GM12878 (cell line): Measurements from ENCODE around the gene IFITM1. TPM values are rescaled to one million over a fixed set of nuclear protein-coding genes. Genes with fewer than 3 reads are reported as not detected.
A peak's percentile ranks its signal among the peaks of the same experiment; 100 is the strongest.

Experiments used
- ATAC-seq: fragments of 200-7000 bp; cut with Tn5 transposase; 3 replicates; pipeline ENCODE4 v1.9.1; 2020; ENCODE audit warnings: mild to moderate bottlenecking, moderate library complexity
- Bru-seq: library from RNA; stranded (reverse); fragments of 400-500 nt; gene quantifications from one replicate; lab custom pipeline; 2021; lab: Mats Ljungman, UMichigan
- BruChase-seq, 2 experiments: library from RNA; stranded (reverse); fragments of 400-500 nt; gene quantifications; one replicate each; lab custom pipeline; 2021; lab: Mats Ljungman, UMichigan
- BruUV-seq: library from RNA; stranded (reverse); fragments of 400-500 nt; replicated peaks from 2 replicates; lab custom pipeline; 2021; lab: Mats Ljungman, UMichigan
- CTCF ChIA-PET: fragments of 300-600 bp; sonication (Branson Sonifier 250); formaldehyde crosslinking; extraction: SDS; loops from one replicate; lab custom pipeline; 2021; ENCODE audit warnings: inconsistent platforms; lab: Yijun Ruan, JAX
- POLR2A ChIA-PET: fragments of 350-600 bp; formaldehyde crosslinking; extraction: SDS; loops from one replicate; lab custom pipeline; 2021; ENCODE audit warnings: inconsistent platforms; lab: Charles Lee
- RAD21 ChIA-PET: fragments of 300-600 bp; sonication (Branson Sonifier 250); formaldehyde crosslinking; loops from one replicate; lab custom pipeline; 2023; ENCODE audit warnings: antibody characterized with exemption; ENCODE audit not compliant: unreplicated experiment; lab: Charles Lee
- SMC1A ChIA-PET: fragments of 300-600 bp; sonication (Branson Sonifier 250); formaldehyde crosslinking; loops from one replicate; lab custom pipeline; 2023; ENCODE audit not compliant: unreplicated experiment, uncharacterized antibody; lab: Charles Lee
- DNase-seq: peaks from one replicate; pipeline ENCODE4 v3.0.0-alpha.2; 2011; ENCODE audit warnings: low read depth, low spot score
- FAIRE-seq: peaks from 3 replicates; lab custom pipeline; 2011; peaks lifted over from hg19 to GRCh38; lab: Jason Lieb, UNC
- H2AFZ ChIP-seq: 2 replicates; pipeline ENCODE4 v1.6.0; 2011; ENCODE audit warnings: low read depth, low read length, control low read depth; ENCODE audit not compliant: control insufficient read depth
- H3K27ac ChIP-seq: 2 replicates; pipeline ENCODE4 v1.5.1; 2011; ENCODE audit warnings: control low read depth; ENCODE audit not compliant: control insufficient read depth, insufficient read depth
- H3K27me3 ChIP-seq, 2 experiments: replicated peaks in 1 of 2; 2 replicates each; pipeline versions ENCODE4 v1.6.0 to v1.6.1; 2011; ENCODE audit warnings: low read length in 1 of 2; ENCODE audit not compliant: control insufficient read depth in 2 of 2, insufficient read depth in 2 of 2
- H3K36me3 ChIP-seq, 2 experiments: 2 replicates each; pipeline ENCODE4 v1.5.1; 2011; ENCODE audit warnings: low read length in 1 of 2; ENCODE audit not compliant: control insufficient read depth in 2 of 2, insufficient read depth in 2 of 2
- H3K4me1 ChIP-seq: 2 replicates; pipeline ENCODE4 v1.6.1; 2011; ENCODE audit warnings: mild to moderate bottlenecking, low read length, moderate library complexity, mixed read lengths; ENCODE audit not compliant: control insufficient read depth, insufficient read depth
- H3K4me2 ChIP-seq: 2 replicates; pipeline ENCODE4 v1.6.0; 2011; ENCODE audit warnings: control low read depth; ENCODE audit not compliant: control insufficient read depth, insufficient read depth
- H3K4me3 ChIP-seq: fragments of 200-600 bp; sonication (generic); 2 replicates; pipeline ENCODE4 v1.5.1; 2016
- H3K79me2 ChIP-seq: 2 replicates; pipeline ENCODE4 v1.6.0; 2011; ENCODE audit warnings: low read length; ENCODE audit not compliant: control insufficient read depth, insufficient read depth
- H3K9ac ChIP-seq: 2 replicates; pipeline ENCODE4 v1.8.0; 2011; ENCODE audit warnings: low read length, control low read depth, mixed read lengths; ENCODE audit not compliant: control insufficient read depth, insufficient read depth
- H3K9me3 ChIP-seq: replicated peaks from 3 replicates; pipeline ENCODE4 v1.5.1; 2011; ENCODE audit warnings: mild to moderate bottlenecking, low read length; ENCODE audit not compliant: control insufficient read depth, insufficient read depth
- H4K20me1 ChIP-seq: 2 replicates; pipeline ENCODE4 v1.6.0; 2011; ENCODE audit not compliant: control insufficient read depth, insufficient read depth
- ATF7 ChIP-seq: fragments of 450-650 bp; IDR thresholded peaks from 2 replicates; pipeline ENCODE4 v1.6.1; 2016; ENCODE audit warnings: low read depth, mild to moderate bottlenecking
- IKZF2 ChIP-seq, 2 experiments: fragments of 450-650 bp; IDR thresholded peaks; 2 replicates each; pipeline ENCODE4 v1.6.1; 2017; ENCODE audit warnings: mild to moderate bottlenecking in 2 of 2, moderate library complexity in 2 of 2
- IRF4 ChIP-seq: IDR thresholded peaks from 2 replicates; pipeline ENCODE4 v1.6.1; 2011; ENCODE audit warnings: low read depth, low read length
- MTA2 ChIP-seq: fragments of 450-650 bp; IDR thresholded peaks from 2 replicates; pipeline ENCODE4 v1.6.1; 2016; ENCODE audit warnings: low read depth, mild to moderate bottlenecking, moderate library complexity
- WGBS: methylation state at CpG from one replicate; pipeline ENCODE4 v1.1.6; 2016; ENCODE audit warnings: low lambda C conversion rate; ENCODE audit not compliant: insufficient replicate concordance, insufficient coverage; ENCODE audit errors: missing lambda C conversion rate; 5-methylcytosine and 5-hydroxymethylcytosine counted together
- in situ Hi-C: fragments of 300-500 bp; cut with MboI; formaldehyde crosslinking; loops from 9 replicates; pipeline ENCODE4 v1.14.3; 2018; ENCODE audit warnings: mixed read lengths
- intact Hi-C: fragments of 100-400 bp; cut with micrococcal nuclease; formaldehyde crosslinking; loops from one replicate; pipeline ENCODE4 v1.14.2; 2022; ENCODE audit not compliant: unreplicated experiment
- long read RNA-seq, 2 experiments: library from polyadenylated mRNA; unstranded; transcript quantifications; one replicate each; pipeline ENCODE4 v2.0.0, GENCODE V29; 2019 to 2020
- polyA minus RNA-seq, 3 experiments: library from RNA; depleted of rRNA, polyadenylated mRNA; stranded (reverse); fragments of >200 nt; gene quantifications; 2 replicates each; pipeline ENCODE4 v1.2.3, GENCODE V29; 2011
- polyA plus RNA-seq, 11 experiments: library from polyadenylated mRNA; depleted of rRNA in 4 of 11; unstranded in 6 of 11; stranded (reverse) in 5 of 11; fragments of >200 nt; fragmentation: Nextera tagmentation in 4 of 11; fragmentation: Illumina TruSeq in 1 of 11; extraction: Ambion mirVana in 4 of 11; extraction: Trizol in 1 of 11; gene quantifications; 1 replicate in 1 of 11; 2 replicates in 10 of 11; pipeline versions ENCODE4 v1.2.1 to v1.2.3, GENCODE V29; 2011 to 2016; ENCODE audit warnings: inconsistent platforms in 2 of 11, missing spikeins in 2 of 11, low read depth in 1 of 11
- total RNA-seq, 4 experiments: library from RNA; depleted of rRNA in 3 of 4; stranded (reverse); fragments of >200 nt in 3 of 4; fragmentation: Illumina TruSeq in 1 of 4; extraction: Trizol in 1 of 4; gene quantifications; 2 replicates each; pipeline versions ENCODE4 v1.2.1 to v1.2.3, GENCODE V29; 2013 to 2021
- TF ChIP-seq, protein P1 (sequence below): IDR thresholded peaks from 2 replicates; pipeline ENCODE4 v1.6.1; 2012; ENCODE audit warnings: improper control_type of control experiment, low read depth, low read length; ENCODE audit not compliant: insufficient replicate concordance
- TF ChIP-seq, protein P2 (sequence below): fragments of 450-650 bp; IDR thresholded peaks from 2 replicates; pipeline ENCODE4 v1.6.1; 2017; ENCODE audit warnings: mild to moderate bottlenecking
- TF ChIP-seq, protein P3 (sequence below): fragments of 450-650 bp; IDR thresholded peaks from 2 replicates; pipeline ENCODE4 v1.6.1; 2016; ENCODE audit warnings: mild to moderate bottlenecking

IFITM1 gene
- 166 and 177 TPM in 2 replicates for total RNA-seq (2013; cell fraction: nucleolus; rRNA removed)
- total RNA-seq (2014; rRNA removed) (543 and 574 TPM in 2 replicates), total RNA-seq (2014; rRNA removed; fragmentation: Illumina TruSeq; extraction: Trizol) (485 and 549 TPM in 2 replicates), total RNA-seq (2021) (396 and 453 TPM in 2 replicates), polyA plus RNA-seq (2011; rRNA removed) (240 and 671 TPM in 2 replicates), polyA plus RNA-seq (2014; fragmentation: Illumina TruSeq; extraction: Trizol) (491 and 1,007 TPM in 2 replicates), polyA plus RNA-seq (2014; fragmentation: Nextera tagmentation; extraction: Ambion mirVana) (1,000 to 10,000 TPM; 1,771 to 2,788 TPM), polyA plus RNA-seq (2014; rRNA removed) (864 and 887 TPM in 2 replicates), polyA plus RNA-seq (2016; fragmentation: Nextera tagmentation; extraction: Ambion mirVana) (100 to 1,000 TPM; 456 to 479 TPM), polyA minus RNA-seq (2011; rRNA and poly(A)+ RNA removed) (804 and 1,098 TPM in 2 replicates), Bru-seq, nascent RNA (percentile 99 among the genes with signal in this experiment), BruChase-seq, experiment 1, labeled RNA remaining after a 6-hour chase (percentile 100 among the genes with signal in this experiment), BruChase-seq, experiment 2, labeled RNA remaining after a 2-hour chase (percentile 99 among the genes with signal in this experiment)
- polyA plus RNA-seq (2011; ENCODE audit: low read depth), result 839 TPM
- polyA plus RNA-seq (2011; cell fraction: cytosol; rRNA removed), result 1,141 and 1,225 TPM in 2 replicates
- polyA plus RNA-seq (2011; cell fraction: nucleus; rRNA removed), result 403 and 488 TPM in 2 replicates
- polyA plus RNA-seq (2012), result 758 and 904 TPM in 2 replicates
- 178 and 190 TPM in 2 replicates for polyA minus RNA-seq (2011; cell fraction: cytosol; rRNA and poly(A)+ RNA removed)
- 183 and 217 TPM in 2 replicates for polyA minus RNA-seq (2011; cell fraction: nucleus; rRNA and poly(A)+ RNA removed)
- long read RNA-seq, experiment 1, transcript IFITM1-202 (2 exons, 855 nt), result major isoform, 267 of 280 reads
- long read RNA-seq, experiment 1, partial matches to known transcripts, result 0 of 280 reads
- long read RNA-seq, experiment 1, other reads (novel, unspliced or antisense), result 11 of 280 reads
- long read RNA-seq, experiment 2, transcript IFITM1-202 (2 exons, 855 nt), result major isoform, 597 of 620 reads
- long read RNA-seq, experiment 2, partial matches to known transcripts, result 1 of 620 reads
- long read RNA-seq, experiment 2, other reads (novel, unspliced or antisense), result 18 of 620 reads

DNA sequence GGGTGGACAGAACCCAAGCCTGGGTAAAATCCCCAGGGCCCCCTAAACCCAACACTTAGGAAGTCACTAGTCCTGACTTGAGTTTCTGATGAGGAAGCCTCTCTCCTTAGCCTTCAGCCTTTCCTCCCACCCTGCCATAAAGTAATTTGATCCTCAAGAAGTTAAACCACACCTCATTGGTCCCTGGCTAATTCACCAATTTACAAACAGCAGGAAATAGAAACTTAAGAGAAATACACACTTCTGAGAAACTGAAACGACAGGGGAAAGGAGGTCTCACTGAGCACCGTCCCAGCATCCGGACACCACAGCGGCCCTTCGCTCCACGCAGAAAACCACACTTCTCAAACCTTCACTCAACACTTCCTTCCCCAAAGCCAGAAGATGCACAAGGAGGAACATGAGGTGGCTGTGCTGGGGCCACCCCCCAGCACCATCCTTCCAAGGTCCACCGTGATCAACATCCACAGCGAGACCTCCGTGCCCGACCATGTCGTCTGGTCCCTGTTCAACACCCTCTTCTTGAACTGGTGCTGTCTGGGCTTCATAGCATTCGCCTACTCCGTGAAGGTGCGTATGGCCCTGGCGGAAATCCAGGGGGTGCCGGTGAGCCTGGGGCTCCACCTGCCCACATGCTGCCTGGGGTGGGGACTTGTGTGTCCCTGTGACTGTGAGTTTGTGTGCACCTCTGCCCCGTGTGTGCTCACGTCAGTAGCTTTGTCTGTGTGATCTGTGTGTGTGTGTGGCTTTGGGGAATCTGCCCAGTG lies at the start of gene IFITM1:
TSS of gene IFITM1 (plus strand) at position 254 of the 767 bp plus-strand sequence. CDS start at position 385, 131 bp downstream.
- no peak within 1 kb of the TSS for H2AFZ ChIP-seq
- no peaks in the 10 kb centered on the region; a peak in 1 of 4 replicates for H3K27me3 ChIP-seq
- H4K20me1 ChIP-seq, result no peaks in the 10 kb centered on the region
- peaks cover 75% of the 10 kb centered on the region for H3K79me2 ChIP-seq
- H3K4me2 ChIP-seq, result peak within 1 kb of the TSS; percentile 97
- ChIA-PET SMC1A (interaction anchor here (1.6 to 4.0 kb wide), 5 partner anchors 15 to 41 kb away, joined by 3 to 42 read pairs (median 19); no protein-coding TSS in a partner anchor), POLR2A (interaction anchor here (0.5 to 4.5 kb wide), 5 partner anchors 10 to 48 kb away, joined by 3 to 45 read pairs (median 30); no protein-coding TSS in a partner anchor), CTCF (interaction anchor here (2.1 to 2.6 kb wide), 2 partner anchors 41 kb away, joined by 12 to 24 read pairs; no protein-coding TSS in a partner anchor), RAD21 (interaction anchor here (1.4 to 4.5 kb wide), 5 partner anchors 13 to 107 kb away, joined by 3 to 46 read pairs (median 21); partner anchors contain the start of genes BET1L and RIC8A)
- DNase-seq (peak; percentile 92), FAIRE-seq (peak; percentile 85), ATAC-seq (peak; percentile 47)
- in situ Hi-C loops (no loop called here), intact Hi-C loops (loop anchor here (2.0 kb wide), 3 partner anchors 17 to 45 kb away; no protein-coding TSS in a partner anchor)
- no peaks in the 10 kb centered on the region for H3K9me3 ChIP-seq
- TSS peak; percentile 95 for BruUV-seq
- peak within 1 kb of the TSS; percentile 98 for H3K27ac ChIP-seq
- peak within 1 kb of the TSS; percentile 87 for H3K4me3 ChIP-seq
- WGBS, result under 1% methylated on average over 18 of the region's 18 CpGs
- H3K36me3 ChIP-seq, result peaks cover 2 to 5% of the 10 kb centered on the region in 2 experiments; a peak in 3 of 4 replicates
- H3K9ac ChIP-seq, result peak within 1 kb of the TSS; percentile 99
- H3K4me1 ChIP-seq, result peaks cover 11% of the 10 kb centered on the region
- TF ChIP-seq, protein P1, sequence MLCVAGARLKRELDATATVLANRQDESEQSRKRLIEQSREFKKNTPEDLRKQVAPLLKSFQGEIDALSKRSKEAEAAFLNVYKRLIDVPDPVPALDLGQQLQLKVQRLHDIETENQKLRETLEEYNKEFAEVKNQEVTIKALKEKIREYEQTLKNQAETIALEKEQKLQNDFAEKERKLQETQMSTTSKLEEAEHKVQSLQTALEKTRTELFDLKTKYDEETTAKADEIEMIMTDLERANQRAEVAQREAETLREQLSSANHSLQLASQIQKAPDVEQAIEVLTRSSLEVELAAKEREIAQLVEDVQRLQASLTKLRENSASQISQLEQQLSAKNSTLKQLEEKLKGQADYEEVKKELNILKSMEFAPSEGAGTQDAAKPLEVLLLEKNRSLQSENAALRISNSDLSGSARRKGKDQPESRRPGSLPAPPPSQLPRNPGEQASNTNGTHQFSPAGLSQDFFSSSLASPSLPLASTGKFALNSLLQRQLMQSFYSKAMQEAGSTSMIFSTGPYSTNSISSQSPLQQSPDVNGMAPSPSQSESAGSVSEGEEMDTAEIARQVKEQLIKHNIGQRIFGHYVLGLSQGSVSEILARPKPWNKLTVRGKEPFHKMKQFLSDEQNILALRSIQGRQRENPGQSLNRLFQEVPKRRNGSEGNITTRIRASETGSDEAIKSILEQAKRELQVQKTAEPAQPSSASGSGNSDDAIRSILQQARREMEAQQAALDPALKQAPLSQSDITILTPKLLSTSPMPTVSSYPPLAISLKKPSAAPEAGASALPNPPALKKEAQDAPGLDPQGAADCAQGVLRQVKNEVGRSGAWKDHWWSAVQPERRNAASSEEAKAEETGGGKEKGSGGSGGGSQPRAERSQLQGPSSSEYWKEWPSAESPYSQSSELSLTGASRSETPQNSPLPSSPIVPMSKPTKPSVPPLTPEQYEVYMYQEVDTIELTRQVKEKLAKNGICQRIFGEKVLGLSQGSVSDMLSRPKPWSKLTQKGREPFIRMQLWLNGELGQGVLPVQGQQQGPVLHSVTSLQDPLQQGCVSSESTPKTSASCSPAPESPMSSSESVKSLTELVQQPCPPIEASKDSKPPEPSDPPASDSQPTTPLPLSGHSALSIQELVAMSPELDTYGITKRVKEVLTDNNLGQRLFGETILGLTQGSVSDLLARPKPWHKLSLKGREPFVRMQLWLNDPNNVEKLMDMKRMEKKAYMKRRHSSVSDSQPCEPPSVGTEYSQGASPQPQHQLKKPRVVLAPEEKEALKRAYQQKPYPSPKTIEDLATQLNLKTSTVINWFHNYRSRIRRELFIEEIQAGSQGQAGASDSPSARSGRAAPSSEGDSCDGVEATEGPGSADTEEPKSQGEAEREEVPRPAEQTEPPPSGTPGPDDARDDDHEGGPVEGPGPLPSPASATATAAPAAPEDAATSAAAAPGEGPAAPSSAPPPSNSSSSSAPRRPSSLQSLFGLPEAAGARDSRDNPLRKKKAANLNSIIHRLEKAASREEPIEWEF, result no peak
- TF ChIP-seq IRF4, result no peak
- TF ChIP-seq, protein P2, sequence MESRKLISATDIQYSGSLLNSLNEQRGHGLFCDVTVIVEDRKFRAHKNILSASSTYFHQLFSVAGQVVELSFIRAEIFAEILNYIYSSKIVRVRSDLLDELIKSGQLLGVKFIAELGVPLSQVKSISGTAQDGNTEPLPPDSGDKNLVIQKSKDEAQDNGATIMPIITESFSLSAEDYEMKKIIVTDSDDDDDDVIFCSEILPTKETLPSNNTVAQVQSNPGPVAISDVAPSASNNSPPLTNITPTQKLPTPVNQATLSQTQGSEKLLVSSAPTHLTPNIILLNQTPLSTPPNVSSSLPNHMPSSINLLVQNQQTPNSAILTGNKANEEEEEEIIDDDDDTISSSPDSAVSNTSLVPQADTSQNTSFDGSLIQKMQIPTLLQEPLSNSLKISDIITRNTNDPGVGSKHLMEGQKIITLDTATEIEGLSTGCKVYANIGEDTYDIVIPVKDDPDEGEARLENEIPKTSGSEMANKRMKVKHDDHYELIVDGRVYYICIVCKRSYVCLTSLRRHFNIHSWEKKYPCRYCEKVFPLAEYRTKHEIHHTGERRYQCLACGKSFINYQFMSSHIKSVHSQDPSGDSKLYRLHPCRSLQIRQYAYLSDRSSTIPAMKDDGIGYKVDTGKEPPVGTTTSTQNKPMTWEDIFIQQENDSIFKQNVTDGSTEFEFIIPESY, result 0 out of 2 replicates have a peak, but pooled peaks have one; percentile 31
- peak; percentile 44; the same call in 1 of the 2 replicates for TF ChIP-seq MTA2
- TF ChIP-seq ATF7, result 0 out of 2 replicates have a peak, but pooled peaks have one; percentile 38
- TF ChIP-seq IKZF2 (IDR thresholded peaks at IDR 0.05), result peak; percentile 56 to 58; a peak in 2 of 4 replicates
- TF ChIP-seq, protein P3, sequence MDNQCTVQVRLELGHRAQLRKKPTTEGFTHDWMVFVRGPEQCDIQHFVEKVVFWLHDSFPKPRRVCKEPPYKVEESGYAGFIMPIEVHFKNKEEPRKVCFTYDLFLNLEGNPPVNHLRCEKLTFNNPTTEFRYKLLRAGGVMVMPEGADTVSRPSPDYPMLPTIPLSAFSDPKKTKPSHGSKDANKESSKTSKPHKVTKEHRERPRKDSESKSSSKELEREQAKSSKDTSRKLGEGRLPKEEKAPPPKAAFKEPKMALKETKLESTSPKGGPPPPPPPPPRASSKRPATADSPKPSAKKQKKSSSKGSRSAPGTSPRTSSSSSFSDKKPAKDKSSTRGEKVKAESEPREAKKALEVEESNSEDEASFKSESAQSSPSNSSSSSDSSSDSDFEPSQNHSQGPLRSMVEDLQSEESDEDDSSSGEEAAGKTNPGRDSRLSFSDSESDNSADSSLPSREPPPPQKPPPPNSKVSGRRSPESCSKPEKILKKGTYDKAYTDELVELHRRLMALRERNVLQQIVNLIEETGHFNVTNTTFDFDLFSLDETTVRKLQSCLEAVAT, result peak; percentile 92
